BE2C (cell line): ENCODE data around the gene STAG2.

Experiments used
- DNase-seq: peaks from one replicate; pipeline ENCODE4 v3.0.0-alpha.2; 2020
- H3K27me3 ChIP-seq: fragments of 250-450 bp; sonication (Bioruptor Pico); 2 replicates; pipeline ENCODE4 v1.5.1; 2020; ENCODE audit warnings: mild to moderate bottlenecking
- H3K36me3 ChIP-seq: fragments of 250-450 bp; sonication (Bioruptor Pico); 2 replicates; pipeline ENCODE4 v1.5.1; 2020; ENCODE audit warnings: mild to moderate bottlenecking
- H3K4me1 ChIP-seq: fragments of 250-450 bp; sonication (Bioruptor Pico); 2 replicates; pipeline ENCODE4 v1.5.1; 2020
- H3K4me3 ChIP-seq: 2 replicates; pipeline ENCODE4 v1.5.1; 2011; ENCODE audit warnings: low read depth, low read length
- H3K9me3 ChIP-seq: fragments of 250-450 bp; sonication (Bioruptor Pico); 2 replicates; pipeline ENCODE4 v1.5.1; 2020
- TF ChIP-seq, protein P1 (sequence below): IDR thresholded peaks from 2 replicates; pipeline ENCODE4 v1.5.1; 2012; ENCODE audit warnings: mild to moderate bottlenecking, low read depth, low read length

STAG2 gene

DNA sequence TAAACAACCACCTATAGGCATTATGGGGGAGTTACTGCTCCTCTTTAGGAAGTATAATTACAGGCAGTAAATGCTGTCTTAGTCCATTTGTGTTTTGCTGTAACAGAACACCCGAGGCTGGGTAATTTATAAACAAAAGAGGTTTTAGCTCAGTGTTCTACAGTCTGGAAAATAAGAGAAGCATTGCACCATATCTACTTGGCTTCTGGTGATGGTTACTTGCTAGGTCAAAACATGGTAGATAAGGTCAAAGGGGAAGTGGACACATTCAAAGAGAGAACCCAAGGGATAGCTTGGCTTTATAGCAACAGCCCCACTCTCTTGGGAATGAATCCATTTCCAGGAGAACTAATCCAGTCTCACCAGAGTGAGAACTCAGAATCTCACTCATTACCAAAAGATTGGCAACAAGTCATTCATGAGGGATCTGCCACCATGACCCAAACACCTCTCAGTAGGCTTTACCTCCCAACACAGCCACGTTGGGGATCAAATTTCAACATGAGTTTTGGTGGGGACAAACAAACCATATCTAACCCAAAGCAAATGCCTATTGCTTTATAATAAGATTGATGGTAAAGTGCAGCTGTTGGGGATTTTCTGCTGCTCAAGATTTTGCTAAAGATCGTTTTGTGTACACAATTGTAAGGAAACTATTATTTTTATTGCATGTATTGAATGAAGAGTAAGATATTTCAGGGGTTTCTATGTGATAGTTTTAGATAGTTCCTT lies 32.6 kb downstream of the STAG2 start:
- no peaks in the 10 kb centered on the region for H3K4me1 ChIP-seq
- no peaks in the 10 kb centered on the region for H3K27me3 ChIP-seq
- H3K36me3 ChIP-seq: no peaks in the 10 kb centered on the region
- no peak for DNase-seq
- TF ChIP-seq, protein P1, sequence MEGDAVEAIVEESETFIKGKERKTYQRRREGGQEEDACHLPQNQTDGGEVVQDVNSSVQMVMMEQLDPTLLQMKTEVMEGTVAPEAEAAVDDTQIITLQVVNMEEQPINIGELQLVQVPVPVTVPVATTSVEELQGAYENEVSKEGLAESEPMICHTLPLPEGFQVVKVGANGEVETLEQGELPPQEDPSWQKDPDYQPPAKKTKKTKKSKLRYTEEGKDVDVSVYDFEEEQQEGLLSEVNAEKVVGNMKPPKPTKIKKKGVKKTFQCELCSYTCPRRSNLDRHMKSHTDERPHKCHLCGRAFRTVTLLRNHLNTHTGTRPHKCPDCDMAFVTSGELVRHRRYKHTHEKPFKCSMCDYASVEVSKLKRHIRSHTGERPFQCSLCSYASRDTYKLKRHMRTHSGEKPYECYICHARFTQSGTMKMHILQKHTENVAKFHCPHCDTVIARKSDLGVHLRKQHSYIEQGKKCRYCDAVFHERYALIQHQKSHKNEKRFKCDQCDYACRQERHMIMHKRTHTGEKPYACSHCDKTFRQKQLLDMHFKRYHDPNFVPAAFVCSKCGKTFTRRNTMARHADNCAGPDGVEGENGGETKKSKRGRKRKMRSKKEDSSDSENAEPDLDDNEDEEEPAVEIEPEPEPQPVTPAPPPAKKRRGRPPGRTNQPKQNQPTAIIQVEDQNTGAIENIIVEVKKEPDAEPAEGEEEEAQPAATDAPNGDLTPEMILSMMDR: no peak
- H3K9me3 ChIP-seq: no peaks in the 10 kb centered on the region
- H3K4me3 ChIP-seq: no peak overlapping the region

DNA sequence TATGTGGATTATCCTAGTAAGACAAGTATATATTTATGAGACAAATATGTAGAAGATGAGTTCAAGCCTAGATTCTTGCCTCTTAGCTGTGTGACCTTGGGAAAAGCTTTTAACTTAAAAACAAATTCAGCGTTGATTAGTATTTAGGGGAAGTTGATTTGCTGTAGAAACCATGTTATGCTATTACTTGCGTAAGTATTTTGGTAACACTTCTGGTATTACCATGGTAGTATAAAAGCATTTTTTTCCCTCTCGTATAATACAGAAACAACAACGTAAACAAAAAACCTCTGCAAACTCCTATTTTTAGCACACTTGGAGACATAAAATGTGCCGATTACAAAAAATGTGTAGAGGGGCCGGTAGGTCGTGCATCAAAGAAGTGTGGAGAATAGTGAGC lies 33.2 kb downstream of the STAG2 start:
- TF ChIP-seq, protein P1: no peak
- no peak overlapping the region for H3K4me3 ChIP-seq
- DNase-seq: no peak

DNA sequence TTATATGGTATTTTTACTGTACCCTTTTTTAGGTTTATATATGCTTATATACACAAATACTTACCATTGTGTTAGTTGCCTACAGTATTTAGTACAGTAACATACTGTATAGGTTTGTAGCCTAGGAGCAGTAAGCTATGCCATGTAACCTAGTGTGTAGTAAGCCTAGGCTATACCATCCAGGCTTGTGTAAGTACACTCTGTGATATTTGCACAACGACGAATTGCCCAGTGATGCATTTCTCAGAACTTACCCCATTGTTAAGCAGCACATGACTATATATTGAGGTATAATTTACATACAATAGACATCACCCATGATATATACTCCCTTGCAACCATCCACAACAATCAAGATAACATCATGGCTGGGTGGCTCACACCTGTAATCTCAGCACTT lies 40.1 kb downstream of the STAG2 start:
- no peaks in the 10 kb centered on the region for H3K27me3 ChIP-seq
- DNase-seq: no peak
- H3K4me3 ChIP-seq: no peak overlapping the region
- no peaks in the 10 kb centered on the region for H3K4me1 ChIP-seq
- H3K36me3 ChIP-seq: no peaks in the 10 kb centered on the region
- H3K9me3 ChIP-seq: no peaks in the 10 kb centered on the region
- TF ChIP-seq, protein P1: no peak

More for the DNA sequence above, 33.2 kb downstream of the STAG2 start:
- no peaks in the 10 kb centered on the region for H3K36me3 ChIP-seq
- no peaks in the 10 kb centered on the region for H3K27me3 ChIP-seq
- no peaks in the 10 kb centered on the region for H3K9me3 ChIP-seq
- H3K4me1 ChIP-seq: no peaks in the 10 kb centered on the region

DNA sequence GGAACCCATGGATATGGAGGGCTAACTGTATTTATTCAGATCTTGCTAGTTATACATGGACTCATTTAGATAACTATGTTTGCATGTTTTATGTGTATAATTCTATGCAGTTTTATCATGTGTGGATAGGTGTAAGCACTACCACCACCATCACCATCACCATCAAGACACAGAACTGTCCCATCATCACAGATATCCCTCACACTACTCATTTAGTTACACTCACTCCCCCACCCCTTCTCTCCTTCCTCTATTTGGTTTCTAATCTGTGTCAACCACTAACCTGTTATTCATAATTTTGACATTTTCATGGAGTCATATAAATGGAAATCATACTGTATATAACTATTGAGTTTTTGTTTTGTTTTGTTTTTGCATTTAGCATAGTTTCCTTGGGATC lies 43.7 kb downstream of the STAG2 start:
- Histone ChIP-seq H3K4me3 (no peak overlapping the region), H3K27me3 (no peaks in the 10 kb centered on the region), H3K36me3 (no peaks in the 10 kb centered on the region), H3K4me1 (no peaks in the 10 kb centered on the region), H3K9me3 (no peaks in the 10 kb centered on the region)
- TF ChIP-seq, protein P1: no peak
- DNase-seq: no peak

DNA sequence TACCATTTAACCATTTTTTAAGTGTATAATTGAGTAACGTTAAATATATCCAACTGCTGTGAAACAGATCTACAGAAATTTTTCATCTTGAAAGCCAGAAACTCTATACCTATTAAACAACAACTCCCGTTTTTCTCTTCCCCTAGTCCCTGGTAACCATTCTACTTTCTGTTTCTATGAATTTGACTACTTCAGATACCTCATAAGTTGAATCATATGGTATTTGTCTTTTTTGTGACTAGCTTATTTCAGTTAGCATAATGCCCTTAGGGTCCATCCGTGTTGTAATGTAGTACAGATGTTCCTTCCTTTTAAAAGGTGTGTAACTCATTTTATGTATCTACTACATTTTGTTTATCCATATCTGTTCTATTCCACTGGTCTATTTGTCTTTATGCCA lies 48.7 kb downstream of the STAG2 start:
- Histone ChIP-seq H3K4me1 (no peaks in the 10 kb centered on the region), H3K27me3 (no peaks in the 10 kb centered on the region), H3K36me3 (no peaks in the 10 kb centered on the region), H3K4me3 (no peak overlapping the region), H3K9me3 (no peaks in the 10 kb centered on the region)
- TF ChIP-seq, protein P1: no peak
- DNase-seq: no peak

DNA sequence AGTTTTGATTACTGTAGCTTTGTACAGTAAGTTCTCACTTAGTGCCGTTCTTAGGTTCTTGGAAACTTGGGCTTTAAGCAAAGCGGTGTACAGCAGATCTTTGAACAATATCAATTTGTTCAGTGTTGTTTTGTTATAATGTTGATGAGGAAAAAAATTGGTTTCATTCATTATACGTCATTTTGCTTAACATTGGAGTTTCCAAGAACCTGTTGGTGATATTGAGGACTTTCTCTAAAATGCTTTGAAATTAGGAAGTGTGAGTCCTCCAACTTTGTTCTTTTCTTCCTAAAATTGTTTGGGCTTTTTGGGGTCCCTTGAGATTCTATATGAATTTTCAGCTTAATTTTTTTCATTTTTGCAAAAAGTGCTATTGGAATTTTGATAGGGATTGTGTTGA lies 49.1 kb downstream of the STAG2 start:
- no peaks in the 10 kb centered on the region for H3K4me1 ChIP-seq
- no peak for DNase-seq
- TF ChIP-seq, protein P1: no peak
- no peaks in the 10 kb centered on the region for H3K9me3 ChIP-seq
- no peak overlapping the region for H3K4me3 ChIP-seq
- no peaks in the 10 kb centered on the region for H3K36me3 ChIP-seq
- H3K27me3 ChIP-seq: no peaks in the 10 kb centered on the region
